Measurements from ENCODE around the gene ROR1.

The ROR1 gene

GRCh38 chr1:63901094-63901493 is 127.3 kb downstream of the ROR1 start:
- no peak for TF ChIP-seq CTCF (IDR thresholded peaks at IDR 0.05; ENCODE audit: low read depth, low read length)
- DNase-seq (ENCODE audit: extremely low read depth, low read depth): no peak

- no peak for DNase-seq (ENCODE audit: extremely low read depth, low read depth)
- no peak for TF ChIP-seq CTCF (IDR thresholded peaks at IDR 0.05; ENCODE audit: low read depth, low read length)
Measured at GRCh38 chr1:63902844-63903589, 129.2 kb downstream of the ROR1 start.

GRCh38 chr1:63903947-63904610 is 130.3 kb downstream of the ROR1 start:
- DNase-seq (ENCODE audit: extremely low read depth, low read depth): no peak
- TF ChIP-seq CTCF (IDR thresholded peaks at IDR 0.05; ENCODE audit: low read depth, low read length): no peak

- no peak for DNase-seq (ENCODE audit: extremely low read depth, low read depth)
- no peak for TF ChIP-seq CTCF (IDR thresholded peaks at IDR 0.05; ENCODE audit: low read depth, low read length)
Measured at GRCh38 chr1:63904826-63905225, 131.0 kb downstream of the ROR1 start.

GRCh38 chr1:63906047-63906704 is 132.4 kb downstream of the ROR1 start:
- TF ChIP-seq CTCF (IDR thresholded peaks at IDR 0.05; ENCODE audit: low read depth, low read length): no peak
- DNase-seq (ENCODE audit: extremely low read depth, low read depth): no peak

GRCh38 chr1:63907051-63907450 is 133.2 kb downstream of the ROR1 start:
- no peak for DNase-seq (ENCODE audit: extremely low read depth, low read depth)
- TF ChIP-seq CTCF (IDR thresholded peaks at IDR 0.05; ENCODE audit: low read depth, low read length): no peak

- TF ChIP-seq CTCF (IDR thresholded peaks at IDR 0.05; ENCODE audit: low read depth, low read length): no peak
- no peak for DNase-seq (ENCODE audit: extremely low read depth, low read depth)
Measured at GRCh38 chr1:63908016-63908415, 134.2 kb downstream of the ROR1 start.
